Measurements from ENCODE around the gene FGF19.

Gene FGF19

GRCh38 chr11:69654001-69654659, 49.7 kb downstream of the FGF19 start:
- no peak overlapping the region for H3K4me3 ChIP-seq (ENCODE audit: low read depth, low read length)
- no peaks in the 10 kb centered on the region for H3K27me3 ChIP-seq (replicated peaks)
- peaks cover 48% of the 10 kb centered on the region for H3K36me3 ChIP-seq (replicated peaks)
- in situ Hi-C loops (cut with HindIII; ENCODE audit: low pct_ligation_motif_present, low sequenced_read_pairs): loop anchor here (25.0 kb wide), 1 partner anchor 542 kb away; no protein-coding TSS in a partner anchor
- TF ChIP-seq, protein P1, sequence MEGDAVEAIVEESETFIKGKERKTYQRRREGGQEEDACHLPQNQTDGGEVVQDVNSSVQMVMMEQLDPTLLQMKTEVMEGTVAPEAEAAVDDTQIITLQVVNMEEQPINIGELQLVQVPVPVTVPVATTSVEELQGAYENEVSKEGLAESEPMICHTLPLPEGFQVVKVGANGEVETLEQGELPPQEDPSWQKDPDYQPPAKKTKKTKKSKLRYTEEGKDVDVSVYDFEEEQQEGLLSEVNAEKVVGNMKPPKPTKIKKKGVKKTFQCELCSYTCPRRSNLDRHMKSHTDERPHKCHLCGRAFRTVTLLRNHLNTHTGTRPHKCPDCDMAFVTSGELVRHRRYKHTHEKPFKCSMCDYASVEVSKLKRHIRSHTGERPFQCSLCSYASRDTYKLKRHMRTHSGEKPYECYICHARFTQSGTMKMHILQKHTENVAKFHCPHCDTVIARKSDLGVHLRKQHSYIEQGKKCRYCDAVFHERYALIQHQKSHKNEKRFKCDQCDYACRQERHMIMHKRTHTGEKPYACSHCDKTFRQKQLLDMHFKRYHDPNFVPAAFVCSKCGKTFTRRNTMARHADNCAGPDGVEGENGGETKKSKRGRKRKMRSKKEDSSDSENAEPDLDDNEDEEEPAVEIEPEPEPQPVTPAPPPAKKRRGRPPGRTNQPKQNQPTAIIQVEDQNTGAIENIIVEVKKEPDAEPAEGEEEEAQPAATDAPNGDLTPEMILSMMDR (IDR thresholded peaks at IDR 0.05; ENCODE audit: low read depth, low read length, missing control alignments): no peak
- no peak for DNase-seq
- no peak overlapping the region for H3K27ac ChIP-seq

DNA sequence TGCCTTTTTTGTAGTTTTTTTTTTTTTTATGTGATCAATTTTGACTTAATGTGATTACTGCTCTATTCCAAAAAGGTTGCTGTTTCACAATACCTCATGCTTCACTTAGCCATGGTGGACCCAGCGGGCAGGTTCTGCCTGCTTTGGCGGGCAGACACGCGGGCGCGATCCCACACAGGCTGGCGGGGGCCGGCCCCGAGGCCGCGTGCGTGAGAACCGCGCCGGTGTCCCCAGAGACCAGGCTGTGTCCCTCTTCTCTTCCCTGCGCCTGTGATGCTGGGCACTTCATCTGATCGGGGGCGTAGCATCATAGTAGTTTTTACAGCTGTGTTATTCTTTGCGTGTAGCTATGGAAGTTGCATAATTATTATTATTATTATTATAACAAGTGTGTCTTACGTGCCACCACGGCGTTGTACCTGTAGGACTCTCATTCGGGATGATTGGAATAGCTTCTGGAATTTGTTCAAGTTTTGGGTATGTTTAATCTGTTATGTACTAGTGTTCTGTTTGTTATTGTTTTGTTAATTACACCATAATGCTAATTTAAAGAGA, 50.3 kb downstream of the FGF19 start:
- DNase-seq: no peak
- peaks cover 54% of the 10 kb centered on the region for H3K36me3 ChIP-seq (replicated peaks)
- no peaks in the 10 kb centered on the region for H3K27me3 ChIP-seq (replicated peaks)
- H3K4me3 ChIP-seq (ENCODE audit: low read depth, low read length): no peak overlapping the region
- in situ Hi-C loops (cut with HindIII; ENCODE audit: low pct_ligation_motif_present, low sequenced_read_pairs): loop anchor here (25.0 kb wide), 1 partner anchor 541 kb away; no protein-coding TSS in a partner anchor
- H3K27ac ChIP-seq: no peak overlapping the region
- TF ChIP-seq, protein P1 (IDR thresholded peaks at IDR 0.05; ENCODE audit: low read depth, low read length, missing control alignments): no peak

- Histone ChIP-seq H3K27ac (no peak overlapping the region), H3K36me3 (replicated peaks) (peaks cover 59% of the 10 kb centered on the region), H3K27me3 (replicated peaks) (no peaks in the 10 kb centered on the region), H3K4me3 (ENCODE audit: low read depth, low read length) (no peak overlapping the region)
- no peak for DNase-seq
- TF ChIP-seq, protein P1 (IDR thresholded peaks at IDR 0.05; ENCODE audit: low read depth, low read length, missing control alignments): no peak
- in situ Hi-C loops (cut with HindIII; ENCODE audit: low pct_ligation_motif_present, low sequenced_read_pairs): loop anchor here (25.0 kb wide), 1 partner anchor 541 kb away; no protein-coding TSS in a partner anchor
These were observed 50.8 kb downstream of the FGF19 start for GRCh38 chr11:69652999-69653398.

DNA sequence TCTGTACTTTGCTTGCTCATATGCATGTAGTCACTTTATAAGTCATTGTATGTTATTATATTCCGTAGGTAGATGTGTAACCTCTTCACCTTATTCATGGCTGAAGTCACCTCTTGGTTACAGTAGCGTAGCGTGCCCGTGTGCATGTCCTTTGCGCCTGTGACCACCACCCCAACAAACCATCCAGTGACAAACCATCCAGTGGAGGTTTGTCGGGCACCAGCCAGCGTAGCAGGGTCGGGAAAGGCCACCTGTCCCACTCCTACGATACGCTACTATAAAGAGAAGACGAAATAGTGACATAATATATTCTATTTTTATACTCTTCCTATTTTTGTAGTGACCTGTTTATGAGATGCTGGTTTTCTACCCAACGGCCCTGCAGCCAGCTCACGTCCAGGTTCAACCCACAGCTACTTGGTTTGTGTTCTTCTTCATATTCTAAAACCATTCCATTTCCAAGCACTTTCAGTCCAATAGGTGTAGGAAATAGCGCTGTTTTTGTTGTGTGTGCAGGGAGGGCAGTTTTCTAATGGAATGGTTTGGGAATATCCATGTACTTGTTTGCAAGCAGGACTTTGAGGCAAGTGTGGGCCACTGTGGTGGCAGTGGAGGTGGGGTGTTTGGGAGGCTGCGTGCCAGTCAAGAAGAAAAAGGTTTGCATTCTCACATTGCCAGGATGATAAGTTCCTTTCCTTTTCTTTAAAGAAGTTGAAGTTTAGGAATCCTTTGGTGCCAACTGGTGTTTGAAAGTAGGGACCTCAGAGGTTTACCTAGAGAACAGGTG, 51.8 kb downstream of the FGF19 start:
- H3K27ac ChIP-seq: no peak overlapping the region
- H3K36me3 ChIP-seq (replicated peaks): peaks cover 69% of the 10 kb centered on the region
- no peaks in the 10 kb centered on the region for H3K27me3 ChIP-seq (replicated peaks)
- H3K4me3 ChIP-seq (ENCODE audit: low read depth, low read length): no peak overlapping the region
- DNase-seq: no peak
- TF ChIP-seq, protein P1 (IDR thresholded peaks at IDR 0.05; ENCODE audit: low read depth, low read length, missing control alignments): no peak
- in situ Hi-C loops (cut with HindIII; ENCODE audit: low pct_ligation_motif_present, low sequenced_read_pairs): loop anchor here (25.0 kb wide), 1 partner anchor 540 kb away; no protein-coding TSS in a partner anchor

DNA sequence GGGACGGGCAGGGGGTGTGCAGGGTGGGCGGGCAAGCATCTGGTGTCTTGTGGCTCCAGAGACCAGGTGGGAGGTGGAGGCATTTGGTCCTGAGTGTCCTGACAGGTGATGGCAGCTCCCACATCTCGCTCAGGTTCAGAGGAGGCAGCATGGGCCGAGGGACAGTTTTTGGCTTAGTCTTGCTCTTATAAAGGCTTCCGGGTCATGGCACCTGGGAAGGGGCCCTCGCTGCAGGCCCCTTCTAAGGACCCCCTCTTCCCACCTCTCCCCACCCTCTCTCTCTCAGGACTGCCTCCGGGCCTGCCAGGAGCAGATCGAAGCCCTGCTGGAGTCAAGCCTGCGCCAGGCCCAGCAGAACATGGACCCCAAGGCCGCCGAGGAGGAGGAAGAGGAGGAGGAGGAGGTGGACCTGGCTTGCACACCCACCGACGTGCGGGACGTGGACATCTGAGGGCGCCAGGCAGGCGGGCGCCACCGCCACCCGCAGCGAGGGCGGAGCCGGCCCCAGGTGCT, 52.9 kb downstream of the FGF19 start:
- TF ChIP-seq, protein P1 (IDR thresholded peaks at IDR 0.05; ENCODE audit: low read depth, low read length, missing control alignments): no peak
- in situ Hi-C loops (cut with HindIII; ENCODE audit: low pct_ligation_motif_present, low sequenced_read_pairs): loop anchor here (25.0 kb wide), 1 partner anchor 539 kb away; no protein-coding TSS in a partner anchor
- Histone ChIP-seq H3K36me3 (replicated peaks) (peaks cover 80% of the 10 kb centered on the region), H3K27ac (no peak overlapping the region), H3K4me3 (ENCODE audit: low read depth, low read length) (no peak overlapping the region), H3K27me3 (replicated peaks) (no peaks in the 10 kb centered on the region)
- DNase-seq: no peak

Measured in brain microvascular endothelial cell (primary cell).